Skin epidermis (tissue), 12 donors: ENCODE results near the gene SMG6.
A peak's percentile ranks its signal among the peaks of the same experiment; 100 is the strongest.

Source experiments
- H3K27ac ChIP-seq, 21 experiments: fragments of 200-600 bp; sonication (generic) in 11 of 21; one replicate each; pipeline ENCODE4 v1.5.0; 2020; ENCODE audit warnings: mild to moderate bottlenecking in 3 of 21, inconsistent platforms in 2 of 21, moderate library complexity in 2 of 21
- H3K4me3 ChIP-seq, 7 experiments: fragments of 200-600 bp; sonication (generic) in 2 of 7; one replicate each; pipeline ENCODE4 v1.5.0; 2020; ENCODE audit warnings: inconsistent platforms in 2 of 7, mild to moderate bottlenecking in 2 of 7, moderate library complexity in 1 of 7

SMG6 gene

GRCh38 chr17:2101448-2102257, 201.9 kb downstream of the SMG6 start:
- H3K27ac ChIP-seq: peak overlapping the region in 2 of 21 experiments; percentile 13 to 30
- H3K4me3 ChIP-seq: no peak overlapping the region

- no peak overlapping the region for H3K4me3 ChIP-seq
- H3K27ac ChIP-seq: peak overlapping the region in 7 of 21 experiments; percentile 2 to 62 (median 27)
Measured at GRCh38 chr17:2095536-2095910, 208.1 kb downstream of the SMG6 start.

- H3K27ac ChIP-seq: peak overlapping the region in 8 of 21 experiments; percentile 2 to 62 (median 30)
Measured at GRCh38 chr17:2094891-2095535, 208.6 kb downstream of the SMG6 start.

GRCh38 chr17:2093349-2093748, 210.2 kb downstream of the SMG6 start:
- Histone ChIP-seq H3K4me3 (no peak overlapping the region), H3K27ac (peak overlapping the region in 2 of 21 experiments; percentile 18 to 30)

More at GRCh38 chr17:2094891-2095535, 208.6 kb downstream of the SMG6 start:
- H3K4me3 ChIP-seq: no peak overlapping the region

- Histone ChIP-seq H3K27ac (peak overlapping the region in 2 of 21 experiments; percentile 5 to 49), H3K4me3 (no peak overlapping the region)
Measured at GRCh38 chr17:2092253-2092652, 211.3 kb downstream of the SMG6 start.

- Histone ChIP-seq H3K4me3 (no peak overlapping the region), H3K27ac (peak overlapping the region in 11 of 21 experiments; percentile 2 to 84 (median 75))
Measured at GRCh38 chr17:2090804-2091534, 212.6 kb downstream of the SMG6 start.

GRCh38 chr17:2090210-2090641, 213.4 kb downstream of the SMG6 start:
- H3K27ac ChIP-seq: peak overlapping the region in 17 of 21 experiments; percentile 2 to 84 (median 73)
- peak overlapping the region in 1 of 7 experiments; percentile 23 for H3K4me3 ChIP-seq

GRCh38 chr17:2089021-2089422, 214.6 kb downstream of the SMG6 start:
- Histone ChIP-seq H3K4me3 (peak overlapping the region in 4 of 7 experiments; percentile 3 to 27 (median 20)), H3K27ac (peak overlapping the region in 18 of 21 experiments; percentile 48 to 84 (median 74))

GRCh38 chr17:2087597-2088211, 215.9 kb downstream of the SMG6 start:
- Histone ChIP-seq H3K27ac (peak overlapping the region in 9 of 21 experiments; percentile 5 to 83 (median 48)), H3K4me3 (no peak overlapping the region)

GRCh38 chr17:2086306-2086705, 217.3 kb downstream of the SMG6 start:
- Histone ChIP-seq H3K4me3 (no peak overlapping the region), H3K27ac (peak overlapping the region in 12 of 21 experiments; percentile 6 to 82 (median 54))

- Histone ChIP-seq H3K4me3 (no peak overlapping the region), H3K27ac (peak overlapping the region in 18 of 21 experiments; percentile 28 to 82 (median 68))
Measured at GRCh38 chr17:2085648-2085949, 218.0 kb downstream of the SMG6 start.

GRCh38 chr17:2084766-2085647, 218.6 kb downstream of the SMG6 start:
- no peak overlapping the region for H3K4me3 ChIP-seq
- peak overlapping the region in 19 of 21 experiments; percentile 9 to 82 (median 70) for H3K27ac ChIP-seq

GRCh38 chr17:2084036-2084765, 219.4 kb downstream of the SMG6 start:
- Histone ChIP-seq H3K4me3 (no peak overlapping the region), H3K27ac (peak overlapping the region in 19 of 21 experiments; percentile 45 to 83 (median 70))

GRCh38 chr17:2083613-2084035, 220.0 kb downstream of the SMG6 start:
- Histone ChIP-seq H3K27ac (peak overlapping the region in 18 of 21 experiments; percentile 32 to 83 (median 70)), H3K4me3 (no peak overlapping the region)

GRCh38 chr17:2082003-2082781, 221.4 kb downstream of the SMG6 start:
- H3K4me3 ChIP-seq: no peak overlapping the region
- peak overlapping the region in 11 of 21 experiments; percentile 1 to 75 (median 24) for H3K27ac ChIP-seq

- Histone ChIP-seq H3K27ac (peak overlapping the region in 8 of 21 experiments; percentile 1 to 75 (median 23)), H3K4me3 (no peak overlapping the region)
Measured at GRCh38 chr17:2081564-2081963, 222.0 kb downstream of the SMG6 start.

GRCh38 chr17:2077040-2077439, 226.5 kb downstream of the SMG6 start:
- no peak overlapping the region for H3K4me3 ChIP-seq
- peak overlapping the region in 13 of 21 experiments; percentile 13 to 80 (median 71) for H3K27ac ChIP-seq
